Astrocyte (in vitro differentiated cells and primary cell): ENCODE data around the gene SYT17. TPM values are rescaled to one million over a fixed set of nuclear protein-coding genes. Genes with fewer than 3 reads are reported as not detected.

ENCODE experiments used
- DNase-seq: peaks from one replicate; pipeline ENCODE4 v3.0.0-alpha.2; 2010; ENCODE audit warnings: low read depth
- FAIRE-seq: peaks from 2 replicates; lab custom pipeline; 2011; peaks lifted over from hg19 to GRCh38; lab: Jason Lieb, UNC
- H2AFZ ChIP-seq: 2 replicates; pipeline ENCODE4 v1.6.0; 2012; ENCODE audit warnings: low read depth, low read length, inconsistent platforms
- H3K27ac ChIP-seq: 2 replicates; pipeline ENCODE4 v1.5.1; 2011; ENCODE audit warnings: low read depth, low read length, inconsistent platforms
- H3K27me3 ChIP-seq: 2 replicates; pipeline ENCODE4 v1.6.0; 2011; ENCODE audit warnings: low read length, inconsistent platforms; ENCODE audit not compliant: insufficient read depth
- H3K36me3 ChIP-seq: 2 replicates; pipeline ENCODE4 v1.5.1; 2011; ENCODE audit warnings: low read length, inconsistent platforms; ENCODE audit not compliant: insufficient read depth
- H3K4me1 ChIP-seq: 2 replicates; pipeline ENCODE4 v1.5.1; 2011; ENCODE audit warnings: low read length, inconsistent platforms; ENCODE audit not compliant: insufficient read depth
- H3K4me2 ChIP-seq: 2 replicates; pipeline ENCODE4 v1.6.0; 2012; ENCODE audit warnings: low read length, inconsistent platforms
- H3K4me3 ChIP-seq: 2 replicates; pipeline ENCODE4 v1.5.1; 2011; ENCODE audit warnings: low read depth, mild to moderate bottlenecking, low read length, inconsistent platforms; ENCODE audit not compliant: insufficient read depth
- H3K79me2 ChIP-seq: 2 replicates; pipeline ENCODE4 v1.6.0; 2012; ENCODE audit warnings: mild to moderate bottlenecking, low read length, inconsistent platforms; ENCODE audit not compliant: insufficient read depth
- H3K9ac ChIP-seq: 2 replicates; pipeline ENCODE4 v1.6.0; 2012; ENCODE audit warnings: mild to moderate bottlenecking, low read length, inconsistent platforms
- H3K9me3 ChIP-seq: 2 replicates; pipeline ENCODE4 v1.5.1; 2012; ENCODE audit warnings: low read depth, mild to moderate bottlenecking, low read length, inconsistent platforms; ENCODE audit not compliant: insufficient read depth
- H4K20me1 ChIP-seq: 2 replicates; pipeline ENCODE4 v1.6.0; 2012; ENCODE audit warnings: low read length, inconsistent platforms; ENCODE audit not compliant: insufficient read depth
- H3K27ac Mint-ChIP-seq: one replicate; pipeline ENCODE4 v1.8.0; 2021; ENCODE audit warnings: mild to moderate bottlenecking, mixed read lengths; ENCODE audit not compliant: unreplicated experiment
- H3K27me3 Mint-ChIP-seq: one replicate; pipeline ENCODE4 v1.8.0; 2021; ENCODE audit warnings: low read depth, mixed read lengths; ENCODE audit not compliant: unreplicated experiment
- H3K36me3 Mint-ChIP-seq: one replicate; pipeline ENCODE4 v1.8.0; 2021; ENCODE audit warnings: low read depth, mixed read lengths; ENCODE audit not compliant: unreplicated experiment
- H3K4me1 Mint-ChIP-seq: one replicate; pipeline ENCODE4 v1.8.0; 2021; ENCODE audit warnings: low read depth, mixed read lengths; ENCODE audit not compliant: unreplicated experiment
- H3K4me3 Mint-ChIP-seq: one replicate; pipeline ENCODE4 v1.8.0; 2021; ENCODE audit warnings: mild to moderate bottlenecking, moderate library complexity, mixed read lengths; ENCODE audit not compliant: unreplicated experiment
- H3K9me3 Mint-ChIP-seq: one replicate; pipeline ENCODE4 v1.8.0; 2021; ENCODE audit warnings: mild to moderate bottlenecking, mixed read lengths; ENCODE audit not compliant: unreplicated experiment
- EZH2 ChIP-seq: IDR thresholded peaks from 2 replicates; pipeline ENCODE4 v1.6.1; 2012; ENCODE audit warnings: mild to moderate bottlenecking, low read length, inconsistent platforms; ENCODE audit not compliant: insufficient read depth
- total RNA-seq: library from RNA; stranded (reverse); gene quantifications from 2 replicates; pipeline ENCODE4 v1.2.1, GENCODE V29; 2021
- TF ChIP-seq, protein P1 (sequence below): IDR thresholded peaks from 2 replicates; pipeline ENCODE4 v1.5.1; 2011; ENCODE audit warnings: low read depth, mild to moderate bottlenecking, inconsistent platforms, low read length, moderate library complexity; ENCODE audit not compliant: insufficient read depth

Gene SYT17
- total RNA-seq, 1 donor from 2014 or later, result 4.8 TPM

DNA sequence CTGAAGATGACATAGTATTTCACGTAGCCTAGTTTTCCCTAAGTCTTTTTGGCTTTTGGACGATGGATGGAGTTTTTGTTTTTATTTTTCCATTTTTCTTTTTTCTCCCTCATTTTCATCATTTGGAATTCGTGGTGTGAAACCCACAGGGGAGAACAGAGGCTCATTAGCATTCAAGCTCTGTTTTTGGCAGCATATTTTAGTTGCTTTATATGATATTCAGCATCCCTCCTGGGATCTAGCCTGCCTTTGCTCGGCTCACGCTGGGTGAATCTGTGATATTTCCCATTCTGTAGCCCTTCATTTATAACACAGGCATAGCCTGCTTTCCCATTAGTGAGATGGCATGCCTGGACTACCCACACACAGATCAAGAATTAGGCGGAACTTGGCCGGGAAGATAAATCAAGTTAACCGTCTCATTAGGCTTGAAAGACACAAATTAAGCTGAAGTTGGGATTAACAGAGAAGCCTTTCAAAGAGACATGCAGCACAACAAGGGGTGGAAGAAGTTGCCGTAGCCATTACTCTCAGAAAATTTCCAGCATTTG, 97.4 kb downstream of the SYT17 start:
- no peak overlapping the region for H3K27ac Mint-ChIP-seq
- Histone ChIP-seq H3K4me3 (no peak overlapping the region), H3K27ac (no peak overlapping the region), H3K4me2 (no peak overlapping the region), H3K9me3 (peaks cover 5% of the 10 kb centered on the region), H3K79me2 (no peaks in the 10 kb centered on the region), H3K36me3 (no peaks in the 10 kb centered on the region), H3K9ac (no peak overlapping the region), H3K4me1 (no peaks in the 10 kb centered on the region), H4K20me1 (no peaks in the 10 kb centered on the region), H3K27me3 (no peaks in the 10 kb centered on the region), H2AFZ (no peak overlapping the region)
- FAIRE-seq, result no peak
- no peak for DNase-seq
- H3K36me3 Mint-ChIP-seq, result no peaks in the 10 kb centered on the region
- no peak overlapping the region for H3K4me3 Mint-ChIP-seq
- TF ChIP-seq EZH2, result no peak
- TF ChIP-seq, protein P1, sequence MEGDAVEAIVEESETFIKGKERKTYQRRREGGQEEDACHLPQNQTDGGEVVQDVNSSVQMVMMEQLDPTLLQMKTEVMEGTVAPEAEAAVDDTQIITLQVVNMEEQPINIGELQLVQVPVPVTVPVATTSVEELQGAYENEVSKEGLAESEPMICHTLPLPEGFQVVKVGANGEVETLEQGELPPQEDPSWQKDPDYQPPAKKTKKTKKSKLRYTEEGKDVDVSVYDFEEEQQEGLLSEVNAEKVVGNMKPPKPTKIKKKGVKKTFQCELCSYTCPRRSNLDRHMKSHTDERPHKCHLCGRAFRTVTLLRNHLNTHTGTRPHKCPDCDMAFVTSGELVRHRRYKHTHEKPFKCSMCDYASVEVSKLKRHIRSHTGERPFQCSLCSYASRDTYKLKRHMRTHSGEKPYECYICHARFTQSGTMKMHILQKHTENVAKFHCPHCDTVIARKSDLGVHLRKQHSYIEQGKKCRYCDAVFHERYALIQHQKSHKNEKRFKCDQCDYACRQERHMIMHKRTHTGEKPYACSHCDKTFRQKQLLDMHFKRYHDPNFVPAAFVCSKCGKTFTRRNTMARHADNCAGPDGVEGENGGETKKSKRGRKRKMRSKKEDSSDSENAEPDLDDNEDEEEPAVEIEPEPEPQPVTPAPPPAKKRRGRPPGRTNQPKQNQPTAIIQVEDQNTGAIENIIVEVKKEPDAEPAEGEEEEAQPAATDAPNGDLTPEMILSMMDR, result no peak
- peaks cover 3% of the 10 kb centered on the region for H3K9me3 Mint-ChIP-seq
- peaks cover 2% of the 10 kb centered on the region for H3K27me3 Mint-ChIP-seq
- H3K4me1 Mint-ChIP-seq, result no peaks in the 10 kb centered on the region

DNA sequence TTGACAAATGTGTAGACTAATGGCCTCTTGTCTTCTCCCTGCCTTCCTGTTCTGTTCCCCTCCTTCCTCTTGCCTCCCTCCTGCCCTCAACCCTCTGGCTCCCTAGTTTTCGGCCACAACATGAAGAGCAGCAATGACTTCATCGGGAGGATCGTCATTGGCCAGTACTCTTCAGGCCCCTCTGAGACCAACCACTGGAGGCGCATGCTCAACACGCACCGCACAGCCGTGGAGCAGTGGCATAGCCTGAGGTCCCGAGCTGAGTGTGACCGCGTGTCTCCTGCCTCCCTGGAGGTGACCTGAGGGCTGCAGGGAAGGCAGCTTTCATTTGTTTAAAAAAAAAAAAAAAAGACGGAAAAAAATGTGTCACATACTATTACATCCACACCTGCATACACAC, 98.7 kb downstream of the SYT17 start:
- no peak overlapping the region for H3K27ac ChIP-seq
- H4K20me1 ChIP-seq, result no peaks in the 10 kb centered on the region
- no peaks in the 10 kb centered on the region for H3K4me1 ChIP-seq
- H3K9ac ChIP-seq, result no peak overlapping the region
- no peak overlapping the region for H2AFZ ChIP-seq
- H3K36me3 ChIP-seq, result no peaks in the 10 kb centered on the region
- no peak overlapping the region for H3K4me2 ChIP-seq
- Mint-ChIP-seq H3K4me3 (no peak overlapping the region), H3K27me3 (peaks cover 2% of the 10 kb centered on the region), H3K9me3 (peaks cover 3% of the 10 kb centered on the region), H3K27ac (no peak overlapping the region), H3K36me3 (no peaks in the 10 kb centered on the region), H3K4me1 (no peaks in the 10 kb centered on the region)
- H3K9me3 ChIP-seq, result peaks cover 5% of the 10 kb centered on the region
- no peak for FAIRE-seq
- H3K79me2 ChIP-seq, result no peaks in the 10 kb centered on the region
- DNase-seq, result no peak
- TF ChIP-seq EZH2, result no peak
- TF ChIP-seq, protein P1, result no peak
- no peak overlapping the region for H3K4me3 ChIP-seq
- H3K27me3 ChIP-seq, result no peaks in the 10 kb centered on the region

DNA sequence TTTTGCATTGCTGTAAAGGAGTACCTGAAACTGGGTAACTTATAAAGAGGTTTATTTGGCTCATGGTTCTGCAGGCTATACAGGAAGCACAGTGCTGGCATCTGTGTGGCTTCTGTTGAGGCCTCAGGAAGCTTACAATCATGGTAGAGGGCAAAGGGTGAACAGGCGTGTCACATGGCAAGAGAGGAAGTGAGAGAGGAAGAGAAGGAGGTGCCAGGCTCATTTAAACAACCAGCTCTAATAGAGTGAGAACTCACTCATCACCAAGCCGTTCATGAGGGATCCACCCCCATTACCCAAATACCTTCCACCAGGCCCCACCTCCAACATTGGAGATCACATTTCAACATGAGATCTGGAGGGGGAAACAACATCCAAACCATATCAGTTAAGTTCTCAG, 101.1 kb downstream of the SYT17 start:
- no peak overlapping the region for H2AFZ ChIP-seq
- H3K9me3 Mint-ChIP-seq, result peaks cover 3% of the 10 kb centered on the region
- H3K27ac Mint-ChIP-seq, result no peak overlapping the region
- no peak for FAIRE-seq
- no peak overlapping the region for H3K27ac ChIP-seq
- H3K79me2 ChIP-seq, result no peaks in the 10 kb centered on the region
- no peaks in the 10 kb centered on the region for H3K36me3 Mint-ChIP-seq
- no peaks in the 10 kb centered on the region for H3K4me1 ChIP-seq
- H3K4me2 ChIP-seq, result no peak overlapping the region
- TF ChIP-seq, protein P1, result no peak
- no peak for TF ChIP-seq EZH2
- H3K4me3 Mint-ChIP-seq, result no peak overlapping the region
- H3K4me3 ChIP-seq, result no peak overlapping the region
- H3K27me3 ChIP-seq, result no peaks in the 10 kb centered on the region
- no peaks in the 10 kb centered on the region for H4K20me1 ChIP-seq
- H3K27me3 Mint-ChIP-seq, result peaks cover 4% of the 10 kb centered on the region
- H3K4me1 Mint-ChIP-seq, result no peaks in the 10 kb centered on the region
- no peaks in the 10 kb centered on the region for H3K36me3 ChIP-seq
- DNase-seq, result no peak
- H3K9me3 ChIP-seq, result peaks cover 5% of the 10 kb centered on the region
- no peak overlapping the region for H3K9ac ChIP-seq
